ENCODE data around the gene LLGL2. TPM values are rescaled to one million over a fixed set of nuclear protein-coding genes. Genes with fewer than 3 reads are reported as not detected.

The LLGL2 gene
- total RNA-seq, 4 donors from 2014 or later: 40.0 to 101 (median 67.3) TPM

GRCh38 chr17:75587675-75588595, 62.4 kb downstream of the LLGL2 start, which contains the start of gene MYO15B:
MYO15B (plus strand) TSS chr17:75587800; CDS start chr17:75588058, 258 bp downstream.
- intact Hi-C loops (cut with DNase I): loop anchor here (5.0 to 10.0 kb wide), 2 partner anchors 71 to 153 kb away; partner anchors contain the start of genes CASKIN2 and TSEN54
- TF ChIP-seq POLR2A (IDR thresholded peaks at IDR 0.05): peak in 2 of 4 donors; percentile 41 to 54
- TF ChIP-seq, protein P1, sequence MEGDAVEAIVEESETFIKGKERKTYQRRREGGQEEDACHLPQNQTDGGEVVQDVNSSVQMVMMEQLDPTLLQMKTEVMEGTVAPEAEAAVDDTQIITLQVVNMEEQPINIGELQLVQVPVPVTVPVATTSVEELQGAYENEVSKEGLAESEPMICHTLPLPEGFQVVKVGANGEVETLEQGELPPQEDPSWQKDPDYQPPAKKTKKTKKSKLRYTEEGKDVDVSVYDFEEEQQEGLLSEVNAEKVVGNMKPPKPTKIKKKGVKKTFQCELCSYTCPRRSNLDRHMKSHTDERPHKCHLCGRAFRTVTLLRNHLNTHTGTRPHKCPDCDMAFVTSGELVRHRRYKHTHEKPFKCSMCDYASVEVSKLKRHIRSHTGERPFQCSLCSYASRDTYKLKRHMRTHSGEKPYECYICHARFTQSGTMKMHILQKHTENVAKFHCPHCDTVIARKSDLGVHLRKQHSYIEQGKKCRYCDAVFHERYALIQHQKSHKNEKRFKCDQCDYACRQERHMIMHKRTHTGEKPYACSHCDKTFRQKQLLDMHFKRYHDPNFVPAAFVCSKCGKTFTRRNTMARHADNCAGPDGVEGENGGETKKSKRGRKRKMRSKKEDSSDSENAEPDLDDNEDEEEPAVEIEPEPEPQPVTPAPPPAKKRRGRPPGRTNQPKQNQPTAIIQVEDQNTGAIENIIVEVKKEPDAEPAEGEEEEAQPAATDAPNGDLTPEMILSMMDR (IDR thresholded peaks at IDR 0.05): peak in 5 of 6 experiments; percentile 22 to 47 (median 31)
- peaks cover 14 to 40% (median 16%) of the 10 kb centered on the region in 3 donors for H3K4me1 ChIP-seq
- peak within 1 kb of the TSS; percentile 78 to 97 (median 93) for H3K27ac ChIP-seq
- 21 to 43% methylated on average over 6 to 13 of the region's 82 CpGs for WGBS, 2 donors
- peak within 1 kb of the TSS; percentile 34 to 82 (median 65) for H3K4me3 ChIP-seq
- DNase-seq: no peak
- H3K27me3 ChIP-seq: peaks cover 0 to 15% (median 0%) of the 10 kb centered on the region in 4 donors
- H3K9me3 ChIP-seq: no peaks in the 10 kb centered on the region
- no peaks in the 10 kb centered on the region for H3K36me3 ChIP-seq

- Histone ChIP-seq H3K36me3 (no peaks in the 10 kb centered on the region), H3K4me1 (peaks cover 14 to 40% (median 16%) of the 10 kb centered on the region in 3 donors), H3K4me3 (peak overlapping the region; percentile 34 to 82 (median 65)), H3K27me3 (peaks cover 0 to 15% (median 0%) of the 10 kb centered on the region in 4 donors), H3K27ac (peak overlapping the region; percentile 78 to 97 (median 93)), H3K9me3 (no peaks in the 10 kb centered on the region)
- intact Hi-C loops (cut with DNase I): loop anchor here (5.0 to 10.0 kb wide), 2 partner anchors 71 to 154 kb away; partner anchors contain the start of genes CASKIN2 and TSEN54
- TF ChIP-seq, protein P1 (IDR thresholded peaks at IDR 0.05): no peak
- no peak for TF ChIP-seq POLR2A (IDR thresholded peaks at IDR 0.05)
- DNase-seq: no peak
- WGBS, 2 donors: no CpG with 5 or more reads among the region's 49 CpGs
Measured at GRCh38 chr17:75588596-75589011, 63.1 kb downstream of the LLGL2 start.

DNA sequence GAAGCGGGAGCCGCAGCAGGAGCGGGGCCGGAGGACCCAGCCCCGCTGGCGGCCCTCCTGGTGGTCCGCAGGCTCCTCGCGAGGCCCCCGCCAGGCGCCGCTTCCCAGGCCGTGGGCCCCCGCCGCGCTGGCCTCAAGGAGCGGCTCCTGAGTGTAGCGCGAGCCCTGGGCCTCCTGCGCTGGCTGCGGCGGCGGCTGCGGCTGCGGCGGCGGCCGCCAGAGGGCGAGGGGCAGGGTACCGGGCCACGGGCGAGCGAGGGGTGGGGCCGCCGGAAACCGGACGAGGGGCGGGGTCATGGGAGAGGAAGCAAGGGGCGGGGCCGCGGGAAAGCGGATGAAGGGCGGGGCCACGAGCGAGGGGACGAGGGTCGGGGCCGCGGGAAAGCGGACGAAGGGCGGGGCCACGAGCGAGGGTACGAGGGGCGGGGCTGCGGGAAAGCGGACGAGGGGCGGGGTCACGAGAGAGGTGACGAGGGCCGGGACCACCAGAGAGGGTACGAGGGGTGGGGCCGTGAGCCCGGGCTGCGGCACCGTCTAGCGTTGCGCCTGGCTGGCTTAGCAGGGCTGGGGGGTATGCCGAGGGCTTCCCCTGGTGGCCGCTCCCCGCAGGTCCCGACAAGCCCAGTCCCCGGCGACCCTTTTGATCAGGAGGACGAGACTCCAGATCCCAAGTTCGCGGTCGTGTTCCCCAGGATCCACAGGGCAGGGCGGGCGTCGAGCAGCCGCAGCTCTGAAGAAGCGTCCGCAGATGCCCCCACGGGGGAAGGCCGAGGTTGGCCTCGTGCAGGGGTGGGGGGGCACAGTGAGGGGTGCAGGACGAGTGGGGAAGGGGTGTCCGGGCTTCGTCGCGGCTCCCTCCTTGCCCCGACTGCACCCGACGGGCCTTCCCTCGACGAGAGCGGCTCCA, 63.8 kb downstream of the LLGL2 start:
- H3K36me3 ChIP-seq: no peaks in the 10 kb centered on the region
- H3K27me3 ChIP-seq: peaks cover 0 to 15% (median 0%) of the 10 kb centered on the region in 4 donors
- TF ChIP-seq POLR2A (IDR thresholded peaks at IDR 0.05): peak in 2 of 4 donors; percentile 66 to 79
- TF ChIP-seq, protein P1 (IDR thresholded peaks at IDR 0.05): peak; percentile 58 to 95 (median 88)
- 7 to 15% methylated on average over 11 to 14 of the region's 100 CpGs for WGBS, 2 donors
- intact Hi-C loops (cut with DNase I): loop anchor here (5.0 to 10.0 kb wide), 2 partner anchors 72 to 154 kb away; partner anchors contain the start of genes CASKIN2 and TSEN54
- peak overlapping the region; percentile 34 to 82 (median 65) for H3K4me3 ChIP-seq
- H3K4me1 ChIP-seq: peaks cover 14 to 40% (median 16%) of the 10 kb centered on the region in 3 donors
- H3K9me3 ChIP-seq: no peaks in the 10 kb centered on the region
- H3K27ac ChIP-seq: peak overlapping the region; percentile 78 to 97 (median 93)
- peak; percentile 69 for DNase-seq

GRCh38 chr17:75589919-75590303, 64.4 kb downstream of the LLGL2 start:
- Histone ChIP-seq H3K27ac (peak overlapping the region; percentile 78 to 97 (median 93)), H3K4me3 (peak overlapping the region; percentile 34 to 82 (median 65)), H3K36me3 (no peaks in the 10 kb centered on the region), H3K9me3 (no peaks in the 10 kb centered on the region), H3K4me1 (peaks cover 14 to 40% (median 16%) of the 10 kb centered on the region in 3 donors), H3K27me3 (peaks cover 0 to 15% (median 0%) of the 10 kb centered on the region in 4 donors)
- 50% methylated on average over 4 of the region's 29 CpGs; no CpG with 5 or more reads in 1 of the 2 donors for WGBS, 2 donors
- intact Hi-C loops (cut with DNase I): loop anchor here (5.0 to 10.0 kb wide), 2 partner anchors 73 to 155 kb away; partner anchors contain the start of genes CASKIN2 and TSEN54
- TF ChIP-seq, protein P1 (IDR thresholded peaks at IDR 0.05): no peak
- no peak for TF ChIP-seq POLR2A (IDR thresholded peaks at IDR 0.05)
- no peak for DNase-seq

Data from esophagus squamous epithelium (tissue), 5 donors.